T-helper 2 cell treated with Interferon-gamma antibody and Interleukin-4, amounts not matched to agents 100 ng/mL and 5 ng/mL, for 36 hours (primary cell): Measurements from ENCODE around the gene PTPRD. TPM values are rescaled to one million over a fixed set of nuclear protein-coding genes. Genes with fewer than 3 reads are reported as not detected.

Experiments
- intact Hi-C: fragments of 100-400 bp; cut with micrococcal nuclease; formaldehyde crosslinking; loops from one replicate; pipeline ENCODE4 v1.15.1; 2023
- total RNA-seq: library from RNA; stranded (reverse); gene quantifications from 2 replicates; pipeline ENCODE4 v1.2.3, GENCODE V29; 2022

PTPRD gene
- total RNA-seq, 1 donor from 2014 or later, result not detected

- intact Hi-C loops, result no loop called here
Observed at GRCh38 chr9:8555762-8556500, 2056.9 kb downstream of the PTPRD start.

GRCh38 chr9:8553444-8553843, 2059.4 kb downstream of the PTPRD start:
- intact Hi-C loops, result no loop called here

- intact Hi-C loops, result no loop called here
Observed at GRCh38 chr9:8552732-8553131, 2060.1 kb downstream of the PTPRD start.

- intact Hi-C loops, result no loop called here
Observed at GRCh38 chr9:8549214-8549613, 2063.6 kb downstream of the PTPRD start.

- intact Hi-C loops, result no loop called here
Observed at GRCh38 chr9:8543219-8543618, 2069.6 kb downstream of the PTPRD start.

GRCh38 chr9:8542537-8542936, 2070.3 kb downstream of the PTPRD start:
- intact Hi-C loops, result no loop called here

GRCh38 chr9:8539681-8540197, 2073.1 kb downstream of the PTPRD start:
- intact Hi-C loops, result no loop called here

GRCh38 chr9:8536845-8537244, 2076.0 kb downstream of the PTPRD start:
- intact Hi-C loops, result no loop called here

- intact Hi-C loops, result no loop called here
Observed at GRCh38 chr9:8534828-8535227, 2078.0 kb downstream of the PTPRD start.

GRCh38 chr9:8533681-8534080, 2079.1 kb downstream of the PTPRD start:
- intact Hi-C loops, result no loop called here

GRCh38 chr9:8531826-8532415, 2080.9 kb downstream of the PTPRD start:
- intact Hi-C loops, result no loop called here

- intact Hi-C loops, result no loop called here
Observed at GRCh38 chr9:8521112-8521511, 2091.7 kb downstream of the PTPRD start.

- intact Hi-C loops, result no loop called here
Observed at GRCh38 chr9:8515748-8516147, 2097.1 kb downstream of the PTPRD start.

GRCh38 chr9:8514760-8515159, 2098.0 kb downstream of the PTPRD start:
- intact Hi-C loops, result no loop called here

GRCh38 chr9:8508671-8509290, 2104.0 kb downstream of the PTPRD start:
- intact Hi-C loops, result no loop called here

- intact Hi-C loops, result no loop called here
Observed at GRCh38 chr9:8494571-8494970, 2118.2 kb downstream of the PTPRD start.

- intact Hi-C loops, result no loop called here
Observed at GRCh38 chr9:8492679-8493078, 2120.1 kb downstream of the PTPRD start.

GRCh38 chr9:8492024-8492423, 2120.8 kb downstream of the PTPRD start:
- intact Hi-C loops, result no loop called here

- intact Hi-C loops, result no loop called here
Observed at GRCh38 chr9:8491563-8491962, 2121.2 kb downstream of the PTPRD start.

- intact Hi-C loops, result no loop called here
Observed at GRCh38 chr9:8489835-8490234, 2123.0 kb downstream of the PTPRD start.

- intact Hi-C loops, result no loop called here
Observed at GRCh38 chr9:8486095-8486494, 2126.7 kb downstream of the PTPRD start.

- intact Hi-C loops, result no loop called here
Observed at GRCh38 chr9:8484597-8485191, 2128.1 kb downstream of the PTPRD start.
